GM23338 (cell line): ENCODE data around the gene HOXC12.

Source experiments
- CREB1 ChIP-seq: fragments of 250-450 bp; sonication (Bioruptor Pico); IDR thresholded peaks from 2 replicates; pipeline ENCODE4 v1.5.0; 2020; ENCODE audit warnings: low read depth, mild to moderate bottlenecking, moderate library complexity
- CTCF ChIP-seq, 2 experiments: fragments of 200-600 bp in 1 of 2; sonication (generic) in 1 of 2; conservative IDR thresholded peaks; 2 replicates each; pipeline versions ENCODE4 v1.5.1 to v1.6.1; 2016 to 2017; ENCODE audit warnings: antibody characterized with exemption in 2 of 2, low read depth in 2 of 2, mild to moderate bottlenecking in 2 of 2, moderate library complexity in 1 of 2
- EZH2phosphoT487 ChIP-seq: fragments of 200-600 bp; sonication (generic); IDR thresholded peaks from one replicate; pipeline ENCODE4 v1.8.1; 2018; ENCODE audit warnings: antibody characterized with exemption; ENCODE audit not compliant: unreplicated experiment
- POLR2AphosphoS5 ChIP-seq: IDR thresholded peaks from 2 replicates; pipeline ENCODE4 v1.6.1; 2016; ENCODE audit warnings: antibody characterized with exemption, low read depth
- REST ChIP-seq: IDR thresholded peaks from one replicate; pipeline ENCODE4 v1.6.1; 2018; ENCODE audit warnings: antibody characterized with exemption; ENCODE audit not compliant: unreplicated experiment

GRCh38 chr12:53991077-53991460, 36.4 kb downstream of the HOXC12 start:
- TF ChIP-seq CTCF (conservative IDR thresholded peaks at IDR 0.05; ENCODE audit: low read depth in 2 of 2) (no peak), CREB1 (CRISPR knock-in tag) (no peak), EZH2phosphoT487 (no peak), POLR2AphosphoS5 (no peak), REST (no peak)
